GM12892 (cell line): ENCODE data around the gene COL6A3.

Source experiments
- POLR2A ChIP-seq: IDR thresholded peaks from 2 replicates; pipeline ENCODE4 v1.6.1; 2011; ENCODE audit warnings: low read depth, low read length, control low read depth
- POLR2AphosphoS5 ChIP-seq: IDR thresholded peaks from 2 replicates; pipeline ENCODE4 v1.6.1; 2011; ENCODE audit warnings: low read depth, low read length, control low read depth

DNA sequence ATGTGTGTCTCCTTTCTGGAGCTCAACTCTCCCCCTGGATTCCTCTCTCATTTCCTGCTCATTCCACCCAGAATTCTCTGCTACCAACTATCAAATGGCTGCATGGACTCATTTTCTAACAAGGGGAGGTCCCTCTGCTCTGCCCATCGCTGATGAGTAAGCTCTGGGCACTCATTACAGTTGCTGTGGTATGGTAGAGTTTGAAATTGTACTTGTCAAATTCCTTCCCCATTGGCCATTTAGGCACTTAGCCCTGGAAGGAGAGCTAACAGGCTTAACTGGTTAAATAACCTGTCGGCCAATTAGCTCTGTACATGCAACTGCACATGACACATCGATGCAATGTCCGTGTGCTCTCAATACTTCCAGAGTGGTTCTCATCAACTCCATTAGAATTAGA lies 20.4 kb downstream of the COL6A3 start:
- TF ChIP-seq POLR2AphosphoS5 = no peak
- no peak for TF ChIP-seq POLR2A
